ENCODE results near the gene LRTM2. TPM values are rescaled to one million over a fixed set of nuclear protein-coding genes. Genes with fewer than 3 reads are reported as not detected.

The LRTM2 gene
- total RNA-seq = not detected in 2 replicates

GRCh38 chr12:1820191-1820895 is at the start of gene LRTM2:
Gene LRTM2 (plus strand): TSS chr12:1820565. CDS start chr12:1828149, 7,584 bp downstream.

Other genes with a start within 250 kb of the LRTM2 start
- gene FBXL14, start 226.0 kb upstream of the LRTM2 start, total RNA-seq = 6.7 and 12.7 TPM in 2 replicates
- gene WNT5B, start 191.3 kb upstream of the LRTM2 start, total RNA-seq = 312 and 507 TPM in 2 replicates
- 29.0 and 34.7 TPM in 2 replicates for gene ADIPOR2, start 129.5 kb upstream of the LRTM2 start, total RNA-seq
- 0.36 and 1.3 TPM in 2 replicates for gene CACNA2D4, start 98.1 kb downstream of the LRTM2 start, total RNA-seq
- 16.7 and 20.5 TPM in 2 replicates for gene DCP1B, start 183.9 kb downstream of the LRTM2 start, total RNA-seq
- gene CACNA1C, start 232.4 kb downstream of the LRTM2 start, total RNA-seq = 58.8 and 70.7 TPM in 2 replicates